Skin of body (tissue), 2 donors: ENCODE data around the gene PARM1. TPM values are rescaled to one million over a fixed set of nuclear protein-coding genes. Genes with fewer than 3 reads are reported as not detected.

Source experiments
- DNase-seq: peaks from one replicate; lab custom pipeline; 2025; lab: John Stamatoyannopoulos, UW
- total RNA-seq: library from RNA; depleted of rRNA; stranded (reverse); fragments of >200 nt; gene quantifications from one replicate; pipeline ENCODE4 v1.2.3, GENCODE V29; 2014

Gene PARM1
- total RNA-seq, 1 donor from 2014 or later = 18.9 TPM

GRCh38 chr4:75030028-75030427 lies 97.1 kb downstream of the PARM1 start:
- DNase-seq = no peak

- no peak for DNase-seq
Measured at GRCh38 chr4:75030649-75031235, 97.8 kb downstream of the PARM1 start.

GRCh38 chr4:75031775-75032174 lies 98.9 kb downstream of the PARM1 start:
- DNase-seq = no peak

- DNase-seq = no peak
Measured at GRCh38 chr4:75034523-75034922, 101.6 kb downstream of the PARM1 start.

GRCh38 chr4:75035321-75035720 lies 102.4 kb downstream of the PARM1 start:
- no peak for DNase-seq

- DNase-seq = no peak
Measured at GRCh38 chr4:75036046-75036830, 103.3 kb downstream of the PARM1 start.

- peak; percentile 44 for DNase-seq
Measured at GRCh38 chr4:75037252-75037651, 104.3 kb downstream of the PARM1 start.

GRCh38 chr4:75038376-75038775 lies 105.5 kb downstream of the PARM1 start:
- DNase-seq = no peak

GRCh38 chr4:75040703-75041102 lies 107.8 kb downstream of the PARM1 start:
- DNase-seq = no peak

GRCh38 chr4:75042601-75043208 lies 109.8 kb downstream of the PARM1 start:
- no peak for DNase-seq

GRCh38 chr4:75046226-75046625 lies 113.3 kb downstream of the PARM1 start:
- no peak for DNase-seq

- no peak for DNase-seq
Measured at GRCh38 chr4:75046641-75047040, 113.7 kb downstream of the PARM1 start.

GRCh38 chr4:75048208-75048879 lies 115.4 kb downstream of the PARM1 start:
- DNase-seq = no peak

- no peak for DNase-seq
Measured at GRCh38 chr4:75051431-75051830, 118.5 kb downstream of the PARM1 start.

- DNase-seq = no peak
Measured at GRCh38 chr4:75053352-75053751, 120.4 kb downstream of the PARM1 start.

GRCh38 chr4:75054078-75054477 lies 121.2 kb downstream of the PARM1 start:
- no peak for DNase-seq

GRCh38 chr4:75056277-75056676 lies 123.4 kb downstream of the PARM1 start:
- no peak for DNase-seq

- no peak for DNase-seq
Measured at GRCh38 chr4:75057369-75057768, 124.5 kb downstream of the PARM1 start.

GRCh38 chr4:75058486-75058885 lies 125.6 kb downstream of the PARM1 start:
- no peak for DNase-seq

- DNase-seq = no peak
Measured at GRCh38 chr4:75063433-75063832, 130.5 kb downstream of the PARM1 start.

GRCh38 chr4:75065909-75066308 lies 133.0 kb downstream of the PARM1 start:
- no peak for DNase-seq

- no peak for DNase-seq
Measured at GRCh38 chr4:75069493-75070074, 136.7 kb downstream of the PARM1 start.
